HCT116 (cell line): Measurements from ENCODE around the gene LRRC43. TPM values are rescaled to one million over a fixed set of nuclear protein-coding genes. Genes with fewer than 3 reads are reported as not detected.

Experiments used
- ATAC-seq: fragments of 200-7000 bp; cut with Tn5 transposase; 2 replicates; pipeline ENCODE4 v1.9.1; 2020; ENCODE audit warnings: mild to moderate bottlenecking, moderate library complexity
- BruUV-seq: library from RNA; stranded (reverse); fragments of 400-500 nt; replicated peaks from 2 replicates; lab custom pipeline; 2021; lab: Mats Ljungman, UMichigan
- CTCF ChIA-PET: fragments of 300-600 bp; sonication (Branson Sonifier 250); formaldehyde crosslinking; loops from one replicate; lab custom pipeline; 2021; ENCODE audit warnings: antibody characterized with exemption; lab: Charles Lee
- POLR2A ChIA-PET: fragments of 300-600, 350-600 bp; sonication (Branson Sonifier 250); formaldehyde crosslinking; loops from one replicate; lab custom pipeline; 2021; ENCODE audit warnings: antibody characterized with exemption; lab: Charles Lee
- RAD21 ChIA-PET, 2 experiments: fragments of 300-600 bp; sonication (Branson Sonifier 250); formaldehyde crosslinking; loops; one replicate each; lab custom pipeline; 2023; ENCODE audit warnings: low total read pairs in 2 of 2; ENCODE audit not compliant: uncharacterized antibody in 2 of 2, unreplicated experiment in 2 of 2, low non-redundant PET in 1 of 2; lab: Charles Lee
- DNase-seq: peaks from one replicate; pipeline ENCODE4 v3.0.0-alpha.2; 2010; ENCODE audit warnings: low read depth, low spot score
- H2AFZ ChIP-seq: fragments of 200-600 bp; shearing (Covaris generic), sonication (generic); 2 replicates; pipeline ENCODE4 v1.6.1; 2017; ENCODE audit warnings: low read depth, mixed run types, mixed read lengths, antibody characterized with exemption, low read length; ENCODE audit not compliant: poor library complexity, severe bottlenecking
- H3K27ac ChIP-seq: 2 replicates; pipeline ENCODE4 v1.5.1; 2012; ENCODE audit warnings: low read depth, low read length
- H3K27me3 ChIP-seq: fragments of 200-600 bp; sonication (generic); 2 replicates; pipeline ENCODE4 v1.6.1; 2016; ENCODE audit warnings: mixed run types, low read length, mixed read lengths; ENCODE audit not compliant: insufficient read depth
- H3K36me3 ChIP-seq, 2 experiments: fragments of 200-500 bp in 1 of 2; fragments of 200-600 bp in 1 of 2; sonication (Bioruptor generic) in 1 of 2; sonication (generic) in 1 of 2; 2 replicates each; pipeline versions ENCODE4 v1.5.1 to v1.6.1; 2014 to 2016; ENCODE audit warnings: low read length in 2 of 2, inconsistent platforms in 1 of 2, mixed read lengths in 1 of 2, mixed run types in 1 of 2; ENCODE audit not compliant: insufficient read depth in 2 of 2, control insufficient read depth in 1 of 2
- H3K4me1 ChIP-seq, 2 experiments: fragments of 200-600 bp in 1 of 2; sonication (generic) in 1 of 2; 2 replicates each; pipeline versions ENCODE4 v1.5.1 to v1.6.1; 2012 to 2017; ENCODE audit warnings: low read length in 2 of 2, inconsistent platforms in 1 of 2, mild to moderate bottlenecking in 1 of 2, mixed read lengths in 1 of 2, mixed run types in 1 of 2, moderate library complexity in 1 of 2; ENCODE audit not compliant: insufficient read depth in 2 of 2, control insufficient read depth in 1 of 2
- H3K4me2 ChIP-seq: fragments of 200-600 bp; sonication (generic); 2 replicates; pipeline ENCODE4 v1.6.1; 2017; ENCODE audit warnings: mixed run types, low read length, mixed read lengths
- H3K4me3 ChIP-seq, 2 experiments: fragments of 200-600 bp in 1 of 2; sonication (generic) in 1 of 2; replicated peaks in 1 of 2; 2 replicates each; pipeline ENCODE4 v1.5.1; 2011 to 2016; ENCODE audit warnings: low read length in 2 of 2, control low read depth in 1 of 2, low read depth in 1 of 2, mild to moderate bottlenecking in 1 of 2, mixed read lengths in 1 of 2, mixed run types in 1 of 2
- H3K79me2 ChIP-seq: fragments of 200-600 bp; sonication (generic); 2 replicates; pipeline ENCODE4 v1.6.1; 2017; ENCODE audit warnings: mild to moderate bottlenecking, mixed run types, low read length, moderate library complexity, mixed read lengths; ENCODE audit not compliant: insufficient read depth
- H3K9ac ChIP-seq: fragments of 200-600 bp; sonication (generic); 2 replicates; pipeline ENCODE4 v1.6.1; 2016; ENCODE audit warnings: low read length, mixed read lengths
- H3K9me2 ChIP-seq: fragments of 200-600 bp; sonication (generic), shearing (Covaris generic); 2 replicates; pipeline ENCODE4 v1.6.1; 2017; ENCODE audit warnings: mixed run types, mild to moderate bottlenecking, moderate library complexity; ENCODE audit not compliant: insufficient read depth
- H3K9me3 ChIP-seq, 2 experiments: fragments of 200-500 bp in 1 of 2; fragments of 200-600 bp in 1 of 2; sonication (Bioruptor generic) in 1 of 2; sonication (generic) in 1 of 2; 2 replicates each; pipeline ENCODE4 v1.6.1; 2014 to 2017; ENCODE audit warnings: low read length in 2 of 2, mixed read lengths in 2 of 2, inconsistent platforms in 1 of 2, low read depth in 1 of 2, mild to moderate bottlenecking in 1 of 2, mixed run types in 1 of 2, moderate library complexity in 1 of 2; ENCODE audit not compliant: control insufficient read depth in 1 of 2, insufficient read depth in 1 of 2
- H4K20me1 ChIP-seq: fragments of 200-600 bp; sonication (generic), shearing (Covaris generic); 2 replicates; pipeline ENCODE4 v1.6.1; 2017; ENCODE audit warnings: mixed run types, mild to moderate bottlenecking, moderate library complexity; ENCODE audit not compliant: insufficient read depth
- ATF3 ChIP-seq: IDR thresholded peaks from 2 replicates; pipeline ENCODE4 v1.6.1; 2012
- CEBPB ChIP-seq: IDR thresholded peaks from 2 replicates; pipeline ENCODE4 v1.6.1; 2012; ENCODE audit warnings: low read depth
- EGR1 ChIP-seq: IDR thresholded peaks from 2 replicates; pipeline ENCODE4 v1.6.1; 2012; ENCODE audit warnings: low read depth
- ELF1 ChIP-seq: IDR thresholded peaks from 2 replicates; pipeline ENCODE4 v1.6.1; 2012; ENCODE audit warnings: low read depth, borderline replicate concordance
- JUND ChIP-seq: IDR thresholded peaks from 2 replicates; pipeline ENCODE4 v1.6.1; 2012
- POLR2AphosphoS5 ChIP-seq: IDR thresholded peaks from 2 replicates; pipeline ENCODE4 v1.6.1; 2011; ENCODE audit warnings: mild to moderate bottlenecking, low read depth, low read length, moderate library complexity
- RAD21 ChIP-seq: IDR thresholded peaks from 2 replicates; pipeline ENCODE4 v1.6.1; 2012; ENCODE audit warnings: low read depth, mild to moderate bottlenecking
- SIN3A ChIP-seq: IDR thresholded peaks from 2 replicates; pipeline ENCODE4 v1.6.1; 2012; ENCODE audit warnings: low read depth
- SP1 ChIP-seq: IDR thresholded peaks from 2 replicates; pipeline ENCODE4 v1.6.1; 2012; ENCODE audit warnings: low read depth
- SRF ChIP-seq: IDR thresholded peaks from 2 replicates; pipeline ENCODE4 v1.6.1; 2012; ENCODE audit warnings: low read depth
- TCF7L2 ChIP-seq: IDR thresholded peaks from 2 replicates; pipeline ENCODE4 v1.7.0; 2011; ENCODE audit warnings: borderline replicate concordance, inconsistent platforms; ENCODE audit not compliant: insufficient read depth, insufficient read length; ENCODE audit errors: extremely low read depth
- YY1 ChIP-seq: IDR thresholded peaks from 2 replicates; pipeline ENCODE4 v1.6.1; 2011; ENCODE audit warnings: low read length, low read depth, moderate library complexity, mild to moderate bottlenecking; ENCODE audit not compliant: insufficient replicate concordance; ENCODE audit errors: extremely low read depth
- intact Hi-C: fragments of 100-400 bp; cut with micrococcal nuclease; formaldehyde crosslinking; loops from 2 replicates; pipeline ENCODE4 v1.10.0; 2022
- total RNA-seq: library from RNA; stranded (reverse); gene quantifications from one replicate; pipeline ENCODE4 v1.2.1, GENCODE V29; 2021; ENCODE audit not compliant: unreplicated experiment
- TF ChIP-seq, protein P1 (sequence below), 3 experiments: fragments of 200-600 bp in 1 of 3; sonication (generic) in 1 of 3; IDR thresholded peaks in 2 of 3; conservative IDR thresholded peaks in 1 of 3; 2 replicates each; pipeline ENCODE4 v1.5.1; 2012 to 2017; ENCODE audit warnings: low read depth in 2 of 3, low read length in 2 of 3, antibody characterized with exemption in 1 of 3, borderline replicate concordance in 1 of 3, control low read depth in 1 of 3, mild to moderate bottlenecking in 1 of 3, mixed read lengths in 1 of 3, mixed run types in 1 of 3, moderate library complexity in 1 of 3; ENCODE audit not compliant: insufficient read depth in 1 of 3

Gene LRRC43
- total RNA-seq, 1 experiment from 2014 or later: not detected

DNA sequence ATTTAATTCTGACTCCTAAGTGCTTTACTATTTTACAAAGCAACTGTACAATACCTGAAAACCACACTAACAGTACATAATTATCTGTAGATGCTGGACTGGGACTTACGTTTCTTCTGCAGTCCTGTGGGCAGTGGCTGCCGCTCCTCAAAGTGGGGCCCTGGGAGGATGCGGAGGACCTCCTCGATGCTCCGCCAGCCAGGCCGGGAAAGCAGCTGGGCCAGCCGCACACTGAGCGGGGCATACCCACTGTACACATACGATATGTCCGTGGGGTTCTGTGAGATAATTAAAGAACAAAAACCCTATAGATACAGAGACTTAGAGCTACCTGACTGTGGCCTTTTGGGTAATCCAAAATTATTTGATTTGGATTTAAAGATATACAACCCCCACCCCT is 49.8 kb downstream of the LRRC43 start:
- Histone ChIP-seq H3K27me3 (no peaks in the 10 kb centered on the region), H2AFZ (no peak overlapping the region), H3K9me2 (no peaks in the 10 kb centered on the region), H4K20me1 (no peaks in the 10 kb centered on the region), H3K36me3 (peaks cover 4 to 7% of the 10 kb centered on the region in 2 experiments), H3K4me2 (no peak overlapping the region), H3K27ac (no peak overlapping the region), H3K4me1 (no peaks in the 10 kb centered on the region), H3K9me3 (no peaks in the 10 kb centered on the region), H3K4me3 (no peak overlapping the region), H3K9ac (no peak overlapping the region), H3K79me2 (no peaks in the 10 kb centered on the region)
- BruUV-seq: no TSS peak
- ChIA-PET CTCF (no interaction called here), POLR2A (no interaction called here), RAD21 (no interaction called here)
- ATAC-seq (no peak), DNase-seq (no peak)
- TF ChIP-seq, protein P1, sequence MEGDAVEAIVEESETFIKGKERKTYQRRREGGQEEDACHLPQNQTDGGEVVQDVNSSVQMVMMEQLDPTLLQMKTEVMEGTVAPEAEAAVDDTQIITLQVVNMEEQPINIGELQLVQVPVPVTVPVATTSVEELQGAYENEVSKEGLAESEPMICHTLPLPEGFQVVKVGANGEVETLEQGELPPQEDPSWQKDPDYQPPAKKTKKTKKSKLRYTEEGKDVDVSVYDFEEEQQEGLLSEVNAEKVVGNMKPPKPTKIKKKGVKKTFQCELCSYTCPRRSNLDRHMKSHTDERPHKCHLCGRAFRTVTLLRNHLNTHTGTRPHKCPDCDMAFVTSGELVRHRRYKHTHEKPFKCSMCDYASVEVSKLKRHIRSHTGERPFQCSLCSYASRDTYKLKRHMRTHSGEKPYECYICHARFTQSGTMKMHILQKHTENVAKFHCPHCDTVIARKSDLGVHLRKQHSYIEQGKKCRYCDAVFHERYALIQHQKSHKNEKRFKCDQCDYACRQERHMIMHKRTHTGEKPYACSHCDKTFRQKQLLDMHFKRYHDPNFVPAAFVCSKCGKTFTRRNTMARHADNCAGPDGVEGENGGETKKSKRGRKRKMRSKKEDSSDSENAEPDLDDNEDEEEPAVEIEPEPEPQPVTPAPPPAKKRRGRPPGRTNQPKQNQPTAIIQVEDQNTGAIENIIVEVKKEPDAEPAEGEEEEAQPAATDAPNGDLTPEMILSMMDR (IDR thresholded peaks at IDR 0.05 in 2 of 3, conservative IDR thresholded peaks at IDR 0.05 in 1 of 3; ENCODE audit: borderline replicate concordance in 1 of 3, insufficient read depth in 1 of 3, low read depth in 2 of 3, low read length in 2 of 3): no peak
- intact Hi-C loops: no loop called here

DNA sequence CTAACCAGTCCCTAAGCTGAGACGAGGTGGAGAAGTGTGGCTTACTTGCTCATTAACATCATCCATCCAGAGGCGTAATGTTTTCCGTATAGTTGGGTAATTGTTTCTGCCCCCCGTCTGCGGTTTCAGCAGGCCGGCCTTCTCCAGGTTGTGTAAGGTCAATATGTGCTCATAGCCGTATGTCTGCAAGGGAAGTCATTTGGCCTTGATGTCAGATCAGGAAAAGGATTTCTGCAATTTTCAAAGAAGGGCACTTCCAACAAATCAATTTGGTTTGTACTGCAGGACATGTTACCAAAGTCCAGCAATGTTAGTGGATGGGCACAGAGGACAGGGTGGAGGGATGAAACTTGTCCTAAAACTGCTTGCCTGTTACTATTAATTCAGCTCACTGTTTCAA is 52.8 kb downstream of the LRRC43 start:
- BruUV-seq: no TSS peak
- H3K9ac ChIP-seq: no peak overlapping the region
- no peak overlapping the region for H2AFZ ChIP-seq
- no peaks in the 10 kb centered on the region for H3K27me3 ChIP-seq
- ATAC-seq (no peak), DNase-seq (no peak)
- no peaks in the 10 kb centered on the region for H3K4me1 ChIP-seq
- no peak for TF ChIP-seq TCF7L2
- no peak for TF ChIP-seq ATF3
- no peak for TF ChIP-seq SRF
- TF ChIP-seq RAD21: no peak
- no peak for TF ChIP-seq SIN3A
- TF ChIP-seq YY1: no peak
- TF ChIP-seq CEBPB: no peak
- TF ChIP-seq POLR2AphosphoS5: no peak
- TF ChIP-seq EGR1: no peak
- no peak for TF ChIP-seq SP1
- no peak for TF ChIP-seq ELF1
- no peak for TF ChIP-seq JUND
- no peaks in the 10 kb centered on the region for H3K9me2 ChIP-seq
- H3K27ac ChIP-seq: no peak overlapping the region
- H4K20me1 ChIP-seq: no peaks in the 10 kb centered on the region
- H3K79me2 ChIP-seq: no peaks in the 10 kb centered on the region
- no peaks in the 10 kb centered on the region for H3K9me3 ChIP-seq
- ChIA-PET POLR2A (no interaction called here), RAD21 (no interaction called here), CTCF (no interaction called here)
- peaks cover 4 to 7% of the 10 kb centered on the region in 2 experiments for H3K36me3 ChIP-seq
- no peak overlapping the region for H3K4me2 ChIP-seq
- H3K4me3 ChIP-seq: no peak overlapping the region
- intact Hi-C loops: no loop called here
